DND-41 (cell line): ENCODE measurements around the gene DOP1A.
A peak's percentile ranks its signal among the peaks of the same experiment; 100 is the strongest.

Experiments
- ATAC-seq: fragments of 200-7000 bp; cut with Tn5 transposase; 3 replicates; pipeline ENCODE4 v1.9.1; 2021; ENCODE audit warnings: low read depth; ENCODE audit not compliant: insufficient read depth
- DNase-seq: peaks from one replicate; pipeline ENCODE4 v3.0.0-alpha.2; 2020
- H2AFZ ChIP-seq: 2 replicates; pipeline ENCODE4 v1.6.0; 2012; ENCODE audit warnings: low read depth, low read length
- H3K27ac ChIP-seq: 2 replicates; pipeline ENCODE4 v1.5.1; 2012; ENCODE audit warnings: low read length, inconsistent platforms
- H3K27me3 ChIP-seq: fragments of 200-600 bp; sonication (generic); 2 replicates; pipeline ENCODE4 v1.6.0; 2012; ENCODE audit warnings: low read length, mild to moderate bottlenecking, inconsistent platforms; ENCODE audit not compliant: insufficient read depth, poor library complexity
- H3K36me3 ChIP-seq: 2 replicates; pipeline ENCODE4 v1.5.1; 2012; ENCODE audit warnings: low read length, inconsistent platforms; ENCODE audit not compliant: insufficient read depth
- H3K4me1 ChIP-seq: 2 replicates; pipeline ENCODE4 v1.5.1; 2012; ENCODE audit warnings: mild to moderate bottlenecking, low read length; ENCODE audit not compliant: insufficient read depth
- H3K4me2 ChIP-seq: 2 replicates; pipeline ENCODE4 v1.6.0; 2012; ENCODE audit warnings: mild to moderate bottlenecking, moderate library complexity, low read length, inconsistent platforms; ENCODE audit not compliant: insufficient read depth
- H3K4me3 ChIP-seq, 2 experiments: fragments of 200-600 bp in 1 of 2; shearing (Covaris generic) in 1 of 2; 2 replicates each; pipeline ENCODE4 v1.5.1; 2012 to 2016; ENCODE audit warnings: inconsistent platforms in 2 of 2, low read length in 2 of 2, mild to moderate bottlenecking in 2 of 2, low read depth in 1 of 2, moderate library complexity in 1 of 2
- H3K79me2 ChIP-seq: 2 replicates; pipeline ENCODE4 v1.6.0; 2012; ENCODE audit warnings: low read length, inconsistent platforms; ENCODE audit not compliant: insufficient read depth
- H3K9ac ChIP-seq: 2 replicates; pipeline ENCODE4 v1.6.0; 2012; ENCODE audit warnings: low read depth, mild to moderate bottlenecking, inconsistent platforms, low read length, moderate library complexity
- H3K9me3 ChIP-seq: 2 replicates; pipeline ENCODE4 v1.5.1; 2012; ENCODE audit warnings: low read length, moderate library complexity, mild to moderate bottlenecking, inconsistent platforms; ENCODE audit not compliant: insufficient read depth, severe bottlenecking
- H4K20me1 ChIP-seq: 2 replicates; pipeline ENCODE4 v1.6.0; 2012; ENCODE audit warnings: low read length; ENCODE audit not compliant: insufficient read depth
- CTCF ChIP-seq: IDR thresholded peaks from 2 replicates; pipeline ENCODE4 v1.5.1; 2012; ENCODE audit warnings: borderline replicate concordance, low read length, moderate library complexity, mild to moderate bottlenecking; ENCODE audit not compliant: poor library complexity, severe bottlenecking; ENCODE audit errors: extremely low read depth
- EZH2 ChIP-seq: IDR thresholded peaks from 3 replicates; pipeline ENCODE4 v1.6.1; 2012; ENCODE audit warnings: borderline replicate concordance, low read depth, mild to moderate bottlenecking, moderate library complexity, low read length, inconsistent platforms; ENCODE audit not compliant: severe bottlenecking

DOP1A gene

DNA sequence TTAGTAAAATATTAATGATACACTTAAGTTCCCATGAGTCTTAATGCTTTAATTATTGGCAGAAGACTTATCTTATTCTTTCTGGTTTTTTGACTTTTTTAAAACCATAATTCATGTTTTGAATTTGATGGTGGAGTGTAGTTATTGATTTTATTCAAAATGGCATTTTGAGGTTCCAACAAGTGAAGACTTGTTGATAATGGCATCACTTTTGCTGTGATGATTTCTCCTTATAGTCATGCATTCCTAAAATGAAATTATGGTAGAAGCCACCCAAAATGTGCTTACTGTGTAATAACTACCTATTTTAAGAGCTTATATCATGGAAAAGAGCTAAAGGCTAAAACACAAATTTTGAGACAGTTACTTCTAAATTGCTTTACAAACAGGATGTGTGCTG is 2.2 kb downstream of the DOP1A start:
- H3K4me2 ChIP-seq = peak overlapping the region; percentile 78; the same call in 1 of the 2 replicates
- no peaks in the 10 kb centered on the region for H4K20me1 ChIP-seq
- H3K36me3 ChIP-seq = no peaks in the 10 kb centered on the region; the same call in 1 of the 2 replicates
- peaks cover 42% of the 10 kb centered on the region for H3K4me1 ChIP-seq
- no peak overlapping the region for H3K4me3 ChIP-seq
- H3K27ac ChIP-seq = no peak overlapping the region
- no peaks in the 10 kb centered on the region for H3K9me3 ChIP-seq
- no peaks in the 10 kb centered on the region for H3K27me3 ChIP-seq
- ATAC-seq (no peak), DNase-seq (no peak)
- no peak for TF ChIP-seq EZH2
- no peak for TF ChIP-seq CTCF
- H2AFZ ChIP-seq = no peak overlapping the region
- H3K79me2 ChIP-seq = peaks cover 77% of the 10 kb centered on the region
- no peak overlapping the region for H3K9ac ChIP-seq

- no peaks in the 10 kb centered on the region for H3K27me3 ChIP-seq
- H3K4me2 ChIP-seq = peak overlapping the region; percentile 30; the same call in 1 of the 2 replicates
- no peak overlapping the region for H3K27ac ChIP-seq
- ATAC-seq (no peak), DNase-seq (no peak)
- no peak overlapping the region for H2AFZ ChIP-seq
- H4K20me1 ChIP-seq = no peaks in the 10 kb centered on the region
- H3K9me3 ChIP-seq = no peaks in the 10 kb centered on the region
- H3K4me3 ChIP-seq = no peak overlapping the region
- H3K9ac ChIP-seq = no peak overlapping the region
- H3K79me2 ChIP-seq = peaks cover 79% of the 10 kb centered on the region
- no peak for TF ChIP-seq CTCF
- TF ChIP-seq EZH2 = no peak
- no peaks in the 10 kb centered on the region; the same call in 1 of the 2 replicates for H3K36me3 ChIP-seq
- H3K4me1 ChIP-seq = peaks cover 36% of the 10 kb centered on the region
These were observed 3.6 kb downstream of the DOP1A start for GRCh38 chr6:83071023-83071422.

GRCh38 chr6:83071707-83072106 is 4.2 kb downstream of the DOP1A start:
- no peak overlapping the region for H3K4me2 ChIP-seq
- peaks cover 32% of the 10 kb centered on the region for H3K4me1 ChIP-seq
- no peaks in the 10 kb centered on the region; the same call in 1 of the 2 replicates for H4K20me1 ChIP-seq
- no peak for TF ChIP-seq EZH2
- H3K9me3 ChIP-seq = no peaks in the 10 kb centered on the region
- H3K27ac ChIP-seq = no peak overlapping the region
- H3K27me3 ChIP-seq = no peaks in the 10 kb centered on the region
- H3K9ac ChIP-seq = no peak overlapping the region
- H2AFZ ChIP-seq = no peak overlapping the region
- DNase-seq = no peak
- no peak overlapping the region for H3K4me3 ChIP-seq
- H3K36me3 ChIP-seq = no peaks in the 10 kb centered on the region; the same call in 1 of the 2 replicates
- no peak for ATAC-seq
- H3K79me2 ChIP-seq = peaks cover 84% of the 10 kb centered on the region

DNA sequence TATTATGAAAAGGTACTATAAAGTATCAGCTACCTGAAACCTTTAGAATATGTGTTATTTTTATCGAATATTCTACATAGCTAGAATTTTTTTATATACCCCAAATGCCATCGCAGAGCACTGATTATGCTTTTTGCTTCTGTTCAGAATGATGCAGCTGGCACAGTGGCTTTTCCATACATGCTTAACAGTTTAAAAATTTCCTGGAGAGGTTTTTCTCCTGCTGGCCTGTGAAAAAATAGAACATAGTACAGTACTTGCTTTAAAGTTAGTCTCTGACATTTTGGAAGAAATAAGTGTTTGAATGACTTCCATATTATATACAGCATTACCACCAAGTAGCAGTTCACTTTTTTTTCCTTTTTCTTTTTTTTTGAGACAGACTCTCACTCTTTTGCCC is 5.3 kb downstream of the DOP1A start:
- TF ChIP-seq EZH2 (no peak), CTCF (no peak)
- Histone ChIP-seq H3K4me3 (no peak overlapping the region), H3K27me3 (no peaks in the 10 kb centered on the region), H3K27ac (no peak overlapping the region), H4K20me1 (no peaks in the 10 kb centered on the region; the same call in 1 of the 2 replicates), H3K36me3 (no peaks in the 10 kb centered on the region; the same call in 1 of the 2 replicates), H3K4me2 (no peak overlapping the region), H3K9me3 (no peaks in the 10 kb centered on the region), H3K9ac (no peak overlapping the region), H3K79me2 (peaks cover 86% of the 10 kb centered on the region), H2AFZ (no peak overlapping the region), H3K4me1 (peaks cover 28% of the 10 kb centered on the region)
- DNase-seq (no peak), ATAC-seq (no peak)
